ENCODE results near the gene PHACTR1.
"Not testable (repeated sequence)": the region's sequence is repeated elsewhere in the genome, so short reads cannot be mapped to it uniquely, and the experiment has no call there.

Gene PHACTR1

GRCh38 chr6:12916006-12916405, 199.4 kb downstream of the PHACTR1 start:
- no peak for DNase-seq

GRCh38 chr6:12916420-12917136, 200.0 kb downstream of the PHACTR1 start:
- DNase-seq, result no peak

- no peak for DNase-seq
Measured at GRCh38 chr6:12921467-12921866, 204.9 kb downstream of the PHACTR1 start.

- DNase-seq, result no peak
Measured at GRCh38 chr6:12923644-12924235, 207.2 kb downstream of the PHACTR1 start.

- no peak for DNase-seq
Measured at GRCh38 chr6:12924911-12925310, 208.3 kb downstream of the PHACTR1 start.

- no peak for DNase-seq
Measured at GRCh38 chr6:12927746-12928145, 211.2 kb downstream of the PHACTR1 start.

GRCh38 chr6:12929678-12930077, 213.1 kb downstream of the PHACTR1 start:
- DNase-seq, result no peak

GRCh38 chr6:12931639-12932038, 215.1 kb downstream of the PHACTR1 start:
- DNase-seq, result no peak

GRCh38 chr6:12935637-12936036, 219.1 kb downstream of the PHACTR1 start:
- no peak for DNase-seq

GRCh38 chr6:12937971-12938370, 221.4 kb downstream of the PHACTR1 start:
- DNase-seq, result no peak

GRCh38 chr6:12939314-12939713, 222.7 kb downstream of the PHACTR1 start:
- DNase-seq, result no peak

GRCh38 chr6:12941422-12941821, 224.9 kb downstream of the PHACTR1 start:
- DNase-seq, result no peak

GRCh38 chr6:12943549-12943948, 227.0 kb downstream of the PHACTR1 start:
- no peak for DNase-seq

GRCh38 chr6:12944001-12944400, 227.4 kb downstream of the PHACTR1 start:
- no peak for DNase-seq

- not testable (repeated sequence) for DNase-seq
Measured at GRCh38 chr6:12944528-12944927, 228.0 kb downstream of the PHACTR1 start.

- no peak for DNase-seq
Measured at GRCh38 chr6:12947151-12947871, 230.7 kb downstream of the PHACTR1 start.

GRCh38 chr6:12947967-12948366, 231.4 kb downstream of the PHACTR1 start:
- no peak for DNase-seq

GRCh38 chr6:12950976-12951375, 234.4 kb downstream of the PHACTR1 start:
- no peak for DNase-seq

- no peak for DNase-seq
Measured at GRCh38 chr6:12951415-12951814, 234.8 kb downstream of the PHACTR1 start.

- DNase-seq, result no peak
Measured at GRCh38 chr6:12952318-12952717, 235.8 kb downstream of the PHACTR1 start.

GRCh38 chr6:12955956-12956355, 239.4 kb downstream of the PHACTR1 start:
- no peak for DNase-seq

GRCh38 chr6:12956991-12957320, 240.4 kb downstream of the PHACTR1 start:
- no peak for DNase-seq

- peak; percentile 42 for DNase-seq
Measured at GRCh38 chr6:12957321-12958051, 240.9 kb downstream of the PHACTR1 start.

All from DMS79 (cell line).